Measurements from ENCODE around the gene NBR1. TPM values are rescaled to one million over a fixed set of nuclear protein-coding genes. Genes with fewer than 3 reads are reported as not detected.

Gene NBR1
- total RNA-seq, 6 experiments from 2014 or later: 34.7 to 71.0 (median 49.2) TPM

DNA sequence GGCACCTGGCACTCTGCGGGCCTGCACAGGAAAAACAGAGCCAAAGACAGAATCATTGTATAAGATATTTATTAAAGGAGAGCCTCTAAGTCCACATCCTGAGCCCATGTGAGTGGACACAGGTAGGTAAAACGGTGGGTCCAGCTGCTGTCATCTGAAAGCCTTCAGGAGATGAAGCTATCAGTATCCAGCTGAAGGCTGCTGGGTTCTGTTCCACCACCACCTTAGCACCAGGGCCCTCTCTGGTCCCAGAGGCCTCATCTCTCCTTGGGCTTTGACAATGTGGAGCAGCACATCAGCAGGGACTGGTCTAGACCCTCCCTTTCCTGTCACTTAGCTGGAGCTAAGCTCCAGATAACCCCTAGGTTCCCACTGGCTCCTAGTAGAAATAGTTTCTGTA is 48.0 kb downstream of the NBR1 start:
- intact Hi-C loops (cut with DNase I): no loop called here
- H3K9me3 ChIP-seq: no peaks in the 10 kb centered on the region
- DNase-seq: no peak

DNA sequence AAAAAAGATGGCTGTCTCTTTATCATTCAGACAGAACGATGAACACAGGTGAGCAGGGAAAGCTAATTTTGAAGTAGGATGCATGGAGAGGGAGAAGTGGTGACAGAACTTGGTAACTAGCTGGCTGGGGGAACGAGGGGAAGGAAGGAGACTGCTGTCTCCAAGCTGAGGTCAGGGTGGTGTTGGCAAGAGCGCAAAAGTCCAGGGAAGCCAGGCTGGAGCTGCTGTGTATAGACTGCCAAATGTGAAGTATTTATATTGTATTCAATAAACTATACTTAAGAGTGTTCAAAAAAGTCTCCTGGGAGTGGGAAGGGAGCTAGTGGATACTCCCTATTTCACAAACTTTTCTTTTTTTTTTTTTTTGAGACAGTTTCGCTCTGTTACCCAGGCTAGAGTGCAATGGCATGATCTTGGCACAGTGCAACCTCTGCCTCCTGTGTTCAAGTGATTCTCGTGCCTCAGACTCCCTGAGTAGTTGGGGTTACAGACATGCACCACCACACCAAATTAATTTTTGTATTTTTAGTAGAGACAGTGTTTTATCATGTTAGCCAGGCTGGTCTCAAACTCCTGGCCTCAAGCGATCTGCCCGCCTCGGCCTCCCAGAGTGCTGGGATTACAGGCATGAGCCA is 48.8 kb downstream of the NBR1 start:
- whole genome bisulfite sequencing (ENCODE audit: insufficient coverage, low coverage, low lambda C conversion rate, missing lambda C conversion rate): 83% methylated on average over 8 of the region's 8 CpGs
- intact Hi-C loops (cut with DNase I): loop anchor here in 1 of 2 donors (10.0 kb wide), 1 partner anchor 205 kb away; no protein-coding TSS in a partner anchor
- H3K9me3 ChIP-seq: no peaks in the 10 kb centered on the region
- no peak overlapping the region for H3K27ac ChIP-seq
- ATAC-seq (no peak), DNase-seq (no peak)
- TF ChIP-seq, protein P1, sequence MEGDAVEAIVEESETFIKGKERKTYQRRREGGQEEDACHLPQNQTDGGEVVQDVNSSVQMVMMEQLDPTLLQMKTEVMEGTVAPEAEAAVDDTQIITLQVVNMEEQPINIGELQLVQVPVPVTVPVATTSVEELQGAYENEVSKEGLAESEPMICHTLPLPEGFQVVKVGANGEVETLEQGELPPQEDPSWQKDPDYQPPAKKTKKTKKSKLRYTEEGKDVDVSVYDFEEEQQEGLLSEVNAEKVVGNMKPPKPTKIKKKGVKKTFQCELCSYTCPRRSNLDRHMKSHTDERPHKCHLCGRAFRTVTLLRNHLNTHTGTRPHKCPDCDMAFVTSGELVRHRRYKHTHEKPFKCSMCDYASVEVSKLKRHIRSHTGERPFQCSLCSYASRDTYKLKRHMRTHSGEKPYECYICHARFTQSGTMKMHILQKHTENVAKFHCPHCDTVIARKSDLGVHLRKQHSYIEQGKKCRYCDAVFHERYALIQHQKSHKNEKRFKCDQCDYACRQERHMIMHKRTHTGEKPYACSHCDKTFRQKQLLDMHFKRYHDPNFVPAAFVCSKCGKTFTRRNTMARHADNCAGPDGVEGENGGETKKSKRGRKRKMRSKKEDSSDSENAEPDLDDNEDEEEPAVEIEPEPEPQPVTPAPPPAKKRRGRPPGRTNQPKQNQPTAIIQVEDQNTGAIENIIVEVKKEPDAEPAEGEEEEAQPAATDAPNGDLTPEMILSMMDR (IDR thresholded peaks at IDR 0.05): no peak
- no peak for TF ChIP-seq POLR2A (IDR thresholded peaks at IDR 0.05)
- peaks cover 0 to 9% (median 1%) of the 10 kb centered on the region in 4 donors for H3K36me3 ChIP-seq
- H3K4me1 ChIP-seq: peaks cover 0 to 27% (median 12%) of the 10 kb centered on the region in 4 donors
- H3K4me3 ChIP-seq: no peak overlapping the region
- H3K27me3 ChIP-seq: no peaks in the 10 kb centered on the region

More for the DNA sequence above, 48.0 kb downstream of the NBR1 start:
- Histone ChIP-seq H3K27me3 (no peaks in the 10 kb centered on the region), H3K27ac (no peak overlapping the region), H3K4me3 (no peak overlapping the region), H3K4me1 (peaks cover 0 to 32% (median 12%) of the 10 kb centered on the region in 4 donors), H3K36me3 (peaks cover 0 to 9% (median 1%) of the 10 kb centered on the region in 4 donors)
- no peak for ATAC-seq
- TF ChIP-seq, protein P1 (IDR thresholded peaks at IDR 0.05): no peak
- no peak for TF ChIP-seq POLR2A (IDR thresholded peaks at IDR 0.05)
- WGBS (ENCODE audit: insufficient coverage, low coverage, low lambda C conversion rate, missing lambda C conversion rate): 73% methylated on average over 2 of the region's 2 CpGs

DNA sequence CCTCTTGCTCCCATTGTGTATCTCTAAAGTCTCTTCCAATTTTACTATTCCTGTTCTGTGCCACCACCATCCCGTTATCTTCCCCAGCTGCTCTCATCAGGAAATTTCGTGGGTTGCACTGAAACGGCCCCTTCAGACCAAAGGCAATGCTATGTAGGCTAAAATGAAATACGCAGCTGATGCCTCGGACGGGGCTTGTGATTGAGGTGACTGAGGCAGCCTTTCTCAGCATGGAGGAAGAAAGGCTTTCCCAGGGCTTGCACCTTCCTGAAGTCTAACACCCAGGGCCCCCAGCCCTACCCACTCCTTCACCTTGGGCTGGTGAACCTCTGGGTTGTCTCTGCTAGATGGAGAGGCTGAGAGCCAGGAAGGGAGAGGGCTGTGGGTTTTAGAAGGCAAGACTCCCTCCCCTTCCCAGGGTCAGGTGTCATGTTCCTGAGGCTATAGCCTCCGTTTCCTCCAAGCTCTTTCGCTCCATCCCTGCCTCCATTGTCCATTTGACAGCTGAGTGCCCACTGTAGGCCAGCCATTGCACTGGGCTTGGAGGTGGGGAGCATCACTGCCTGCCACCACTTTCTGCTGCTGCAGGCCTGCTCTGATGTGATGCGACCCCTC is 49.6 kb downstream of the NBR1 start:
- no peak for DNase-seq
- H3K4me3 ChIP-seq: no peak overlapping the region
- no peak for TF ChIP-seq POLR2A (IDR thresholded peaks at IDR 0.05)
- TF ChIP-seq, protein P1 (IDR thresholded peaks at IDR 0.05): no peak
- 66% methylated on average over 5 of the region's 9 CpGs for WGBS (ENCODE audit: insufficient coverage, low coverage, low lambda C conversion rate, missing lambda C conversion rate)
- no peaks in the 10 kb centered on the region for H3K9me3 ChIP-seq
- H3K36me3 ChIP-seq: peaks cover 0 to 7% (median 0%) of the 10 kb centered on the region in 4 donors
- H3K4me1 ChIP-seq: peaks cover 0 to 21% (median 10%) of the 10 kb centered on the region in 4 donors
- intact Hi-C loops (cut with DNase I): loop anchor here in 1 of 2 donors (10.0 kb wide), 1 partner anchor 206 kb away; no protein-coding TSS in a partner anchor
- no peaks in the 10 kb centered on the region for H3K27me3 ChIP-seq
- ATAC-seq: no peak
- H3K27ac ChIP-seq: no peak overlapping the region

DNA sequence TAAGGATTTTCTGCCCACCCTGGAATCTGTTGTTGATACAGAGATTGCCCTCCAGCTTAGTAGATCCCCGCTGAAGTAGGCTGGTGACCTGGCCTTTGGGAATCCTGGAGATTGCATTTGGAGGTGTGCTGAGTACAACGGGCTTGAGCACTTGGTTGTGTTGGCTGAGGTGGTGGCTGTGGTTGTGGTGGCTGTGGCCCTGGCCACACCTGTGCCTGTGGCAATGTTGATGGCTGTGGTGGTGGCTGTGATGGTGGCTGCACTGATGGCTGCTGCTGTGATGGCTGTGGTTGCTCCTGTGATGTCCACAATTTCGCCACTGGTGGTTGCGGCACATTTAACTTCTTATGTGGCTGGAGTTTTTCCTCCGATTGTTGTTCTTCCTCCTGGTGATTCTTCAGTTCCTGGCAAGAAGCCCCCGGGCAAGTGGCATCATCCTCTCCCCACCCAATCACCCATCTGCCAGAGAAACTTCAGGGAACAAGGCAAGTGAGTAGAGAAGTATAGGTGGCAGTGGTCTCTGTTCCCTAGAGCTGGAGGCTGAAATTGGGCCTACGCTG is 53.2 kb downstream of the NBR1 start:
- Histone ChIP-seq H3K36me3 (peaks cover 0 to 4% (median 0%) of the 10 kb centered on the region in 4 donors), H3K9me3 (no peaks in the 10 kb centered on the region), H3K27ac (no peak overlapping the region), H3K4me3 (no peak overlapping the region), H3K4me1 (no peaks in the 10 kb centered on the region), H3K27me3 (no peaks in the 10 kb centered on the region)
- TF ChIP-seq POLR2A (IDR thresholded peaks at IDR 0.05): no peak
- TF ChIP-seq, protein P1 (IDR thresholded peaks at IDR 0.05): no peak
- DNase-seq: no peak
- intact Hi-C loops (cut with DNase I): loop anchor here in 1 of 2 donors (10.0 kb wide), 1 partner anchor 209 kb away; no protein-coding TSS in a partner anchor
- WGBS (ENCODE audit: insufficient coverage, low coverage, low lambda C conversion rate, missing lambda C conversion rate): 85% methylated on average over 7 of the region's 7 CpGs
- ATAC-seq: no peak

Data from right lobe of liver (tissue), 6 donors.